NOMO-1 (cell line): ENCODE results near the gene NSDHL.
A peak's percentile ranks its signal among the peaks of the same experiment; 100 is the strongest.

Source experiments
- DNase-seq, 2 experiments: peaks; one replicate each; lab custom pipeline; 2025; ENCODE audit not compliant: unreplicated experiment in 2 of 2; lab: John Stamatoyannopoulos, UW

The NSDHL gene

GRCh38 chrX:152892999-152893891 is 62.4 kb downstream of the NSDHL start:
- DNase-seq = no peak

GRCh38 chrX:152893980-152894610 is 63.2 kb downstream of the NSDHL start:
- no peak for DNase-seq

GRCh38 chrX:152895121-152895520 is 64.3 kb downstream of the NSDHL start:
- no peak for DNase-seq

GRCh38 chrX:152895724-152896420 is 65.0 kb downstream of the NSDHL start:
- no peak for DNase-seq

- no peak for DNase-seq
Observed at GRCh38 chrX:152896450-152896849, 65.6 kb downstream of the NSDHL start.

- no peak for DNase-seq
Observed at GRCh38 chrX:152897222-152898131, 66.6 kb downstream of the NSDHL start, which contains the start of gene ZNF185. ZNF185 (plus strand) TSS chrX:152898067; CDS start chrX:152914490, 16,423 bp downstream.

GRCh38 chrX:152898442-152898841 is 67.6 kb downstream of the NSDHL start:
- DNase-seq = no peak

- DNase-seq = no peak
Observed at GRCh38 chrX:152899111-152899873, 68.4 kb downstream of the NSDHL start.

GRCh38 chrX:152899874-152900719 is 69.2 kb downstream of the NSDHL start:
- DNase-seq = no peak

GRCh38 chrX:152900937-152901445 is 70.1 kb downstream of the NSDHL start:
- DNase-seq = no peak

- no peak for DNase-seq
Observed at GRCh38 chrX:152901816-152902501, 71.1 kb downstream of the NSDHL start.

GRCh38 chrX:152902502-152902820 is 71.6 kb downstream of the NSDHL start:
- no peak for DNase-seq

- no peak for DNase-seq
Observed at GRCh38 chrX:152903589-152903988, 72.7 kb downstream of the NSDHL start.

GRCh38 chrX:152904151-152905080 is 73.6 kb downstream of the NSDHL start:
- peak; percentile 28 to 34 for DNase-seq

- DNase-seq = no peak
Observed at GRCh38 chrX:152905081-152905420, 74.2 kb downstream of the NSDHL start.

GRCh38 chrX:152907084-152907651 is 76.3 kb downstream of the NSDHL start:
- DNase-seq = no peak

- DNase-seq = no peak
Observed at GRCh38 chrX:152908486-152908885, 77.6 kb downstream of the NSDHL start.
